ENCODE data around the gene TRIM59.

GRCh38 chr3:160475153-160475552 is 25.6 kb upstream of the TRIM59 start:
- TF ChIP-seq CTCF (IDR thresholded peaks at IDR 0.05; ENCODE audit: low read depth, low read length): no peak
- no peak for TF ChIP-seq EZH2phosphoT487 (IDR thresholded peaks at IDR 0.05; ENCODE audit: low read depth)

All from OCI-LY3 (cell line).